Testis (tissue), 2 donors: Measurements from ENCODE around the gene CLPTM1L.

Experiments used
- POLR2A ChIP-seq: fragments of 450-650 bp; IDR thresholded peaks from one replicate; pipeline ENCODE4 v1.6.1; 2017; ENCODE audit warnings: antibody characterized with exemption, mild to moderate bottlenecking, moderate library complexity
- TF ChIP-seq, protein P1 (sequence below), 3 experiments: fragments of 450-650 bp in 2 of 3; fragments of 200-600 bp in 1 of 3; sonication (generic) in 1 of 3; IDR thresholded peaks; one replicate each; pipeline ENCODE4 v1.5.1; 2016 to 2019; ENCODE audit warnings: antibody characterized with exemption in 3 of 3, mild to moderate bottlenecking in 2 of 3, moderate library complexity in 1 of 3

DNA sequence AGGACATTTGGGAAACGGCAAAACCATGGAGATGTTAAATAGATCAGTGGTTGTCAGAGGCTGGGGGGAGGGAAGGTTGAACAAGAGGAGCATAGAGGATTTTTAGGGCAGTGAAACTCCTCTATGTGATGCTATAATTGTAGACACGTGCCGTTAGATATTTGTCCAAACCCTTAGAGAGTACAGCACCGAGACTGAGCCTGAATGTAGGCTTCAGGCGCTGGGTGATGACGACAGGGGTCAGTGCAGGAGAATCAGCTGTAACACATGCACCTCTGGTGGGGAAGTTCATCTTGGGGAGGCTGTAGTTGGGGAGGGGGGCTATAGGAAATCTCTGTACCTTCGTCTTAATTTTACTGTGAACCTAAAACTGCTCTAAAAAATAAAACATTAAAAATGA is 22.2 kb upstream of the CLPTM1L start:
- TF ChIP-seq, protein P1, sequence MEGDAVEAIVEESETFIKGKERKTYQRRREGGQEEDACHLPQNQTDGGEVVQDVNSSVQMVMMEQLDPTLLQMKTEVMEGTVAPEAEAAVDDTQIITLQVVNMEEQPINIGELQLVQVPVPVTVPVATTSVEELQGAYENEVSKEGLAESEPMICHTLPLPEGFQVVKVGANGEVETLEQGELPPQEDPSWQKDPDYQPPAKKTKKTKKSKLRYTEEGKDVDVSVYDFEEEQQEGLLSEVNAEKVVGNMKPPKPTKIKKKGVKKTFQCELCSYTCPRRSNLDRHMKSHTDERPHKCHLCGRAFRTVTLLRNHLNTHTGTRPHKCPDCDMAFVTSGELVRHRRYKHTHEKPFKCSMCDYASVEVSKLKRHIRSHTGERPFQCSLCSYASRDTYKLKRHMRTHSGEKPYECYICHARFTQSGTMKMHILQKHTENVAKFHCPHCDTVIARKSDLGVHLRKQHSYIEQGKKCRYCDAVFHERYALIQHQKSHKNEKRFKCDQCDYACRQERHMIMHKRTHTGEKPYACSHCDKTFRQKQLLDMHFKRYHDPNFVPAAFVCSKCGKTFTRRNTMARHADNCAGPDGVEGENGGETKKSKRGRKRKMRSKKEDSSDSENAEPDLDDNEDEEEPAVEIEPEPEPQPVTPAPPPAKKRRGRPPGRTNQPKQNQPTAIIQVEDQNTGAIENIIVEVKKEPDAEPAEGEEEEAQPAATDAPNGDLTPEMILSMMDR (IDR thresholded peaks at IDR 0.05): no peak
- TF ChIP-seq POLR2A: no peak
